BLaER1 treated with 17β-estradiol and CSF1 and Interleukin-3, amounts not matched to agents 10 nM and 100 nM (cell line): ENCODE measurements around the gene MAPK10.

Source experiments
- H3K27ac ChIP-seq, 11 experiments: shearing (Covaris generic); formaldehyde crosslinking; 2 replicates each; pipeline ENCODE4 v1.8.1; 2022
- H3K27me3 ChIP-seq, 11 experiments: shearing (Covaris generic); formaldehyde crosslinking; 2 replicates each; pipeline ENCODE4 v1.8.1; 2022
- H3K36me3 ChIP-seq, 11 experiments: shearing (Covaris generic); formaldehyde crosslinking; 2 replicates each; pipeline ENCODE4 v1.8.1; 2022
- H3K4me1 ChIP-seq, 10 experiments: shearing (Covaris generic); formaldehyde crosslinking; 2 replicates each; pipeline ENCODE4 v1.8.1; 2022
- H3K4me2 ChIP-seq, 11 experiments: shearing (Covaris generic); formaldehyde crosslinking; 2 replicates each; pipeline ENCODE4 v1.8.1; 2022
- H3K4me3 ChIP-seq, 10 experiments: shearing (Covaris generic); formaldehyde crosslinking; 2 replicates each; pipeline ENCODE4 v1.8.1; 2022
- H3K9ac ChIP-seq, 11 experiments: shearing (Covaris generic); formaldehyde crosslinking; 2 replicates each; pipeline ENCODE4 v1.8.1; 2022
- H3K9me3 ChIP-seq, 11 experiments: shearing (Covaris generic); formaldehyde crosslinking; replicated peaks in 1 of 11; 2 replicates each; pipeline ENCODE4 v1.8.1; 2022
- H4K20me1 ChIP-seq, 11 experiments: shearing (Covaris generic); formaldehyde crosslinking; 2 replicates each; pipeline ENCODE4 v1.8.1; 2022
- Cebpa-rat ChIP-seq, 11 experiments: shearing (Covaris generic); IDR thresholded peaks; 2 replicates each; pipeline ENCODE4 v1.8.1; 2022

Gene MAPK10

DNA sequence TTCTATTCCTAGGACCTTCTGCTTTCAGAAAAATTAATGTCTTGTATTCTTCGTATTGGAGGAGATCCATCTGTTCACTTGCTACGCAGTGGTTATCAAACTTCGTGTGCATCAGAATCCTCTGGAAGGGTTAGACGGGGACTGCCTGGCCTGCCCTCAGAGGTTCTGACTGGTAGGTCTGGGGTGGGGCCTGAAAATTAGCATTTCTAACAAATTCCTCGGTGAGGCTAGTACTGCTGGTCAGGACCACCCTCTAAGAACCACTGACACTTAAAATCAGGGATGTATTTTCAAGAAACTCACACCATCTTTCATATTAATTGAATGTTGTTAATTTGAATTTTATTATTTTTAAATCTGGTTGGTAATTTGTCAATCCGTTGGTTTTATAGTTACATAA is 63.0 kb downstream of the MAPK10 start:
- H3K9me3 ChIP-seq = peaks cover 0 to 14% (median 1%) of the 10 kb centered on the region in 11 experiments; a peak in 7 of 22 replicates
- H3K36me3 ChIP-seq = no peaks in the 10 kb centered on the region
- H3K9ac ChIP-seq = no peak overlapping the region
- H3K27me3 ChIP-seq = no peaks in the 10 kb centered on the region
- no peak overlapping the region for H3K4me2 ChIP-seq
- no peak overlapping the region for H3K27ac ChIP-seq
- peaks cover 0 to 4% (median 1%) of the 10 kb centered on the region in 10 experiments; a peak in 7 of 20 replicates for H3K4me1 ChIP-seq
- no peak for TF ChIP-seq Cebpa-rat (IDR thresholded peaks at IDR 0.05)
- H4K20me1 ChIP-seq = no peaks in the 10 kb centered on the region
- no peak overlapping the region for H3K4me3 ChIP-seq

DNA sequence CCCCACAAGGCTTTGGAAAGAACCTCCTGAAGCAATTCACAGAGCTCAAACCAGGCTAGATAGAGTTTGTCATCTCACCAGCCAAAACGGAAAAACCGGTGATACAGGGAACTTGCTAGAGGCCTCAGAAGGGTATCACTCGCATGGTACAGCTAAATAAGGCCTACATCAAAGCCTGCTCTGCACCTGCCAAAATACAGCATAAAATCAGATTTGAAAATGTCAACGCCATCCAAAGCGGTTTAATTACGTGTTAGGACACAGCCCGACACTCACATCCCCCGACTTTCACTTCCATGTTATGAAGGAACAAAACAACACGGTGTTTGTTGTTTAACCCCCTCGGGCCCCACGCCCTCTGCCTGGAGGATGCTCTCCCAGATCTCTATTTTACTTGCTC is 65.0 kb downstream of the MAPK10 start:
- no peaks in the 10 kb centered on the region for H3K27me3 ChIP-seq
- H3K9ac ChIP-seq = no peak overlapping the region
- H3K36me3 ChIP-seq = no peaks in the 10 kb centered on the region
- no peak overlapping the region for H3K27ac ChIP-seq
- no peak for TF ChIP-seq Cebpa-rat (IDR thresholded peaks at IDR 0.05)
- no peak overlapping the region for H3K4me3 ChIP-seq
- H3K9me3 ChIP-seq = no peaks in the 10 kb centered on the region
- H3K4me1 ChIP-seq = peaks cover 0 to 4% (median 0%) of the 10 kb centered on the region in 10 experiments; a peak in 1 of 20 replicates
- H3K4me2 ChIP-seq = no peak overlapping the region
- no peaks in the 10 kb centered on the region for H4K20me1 ChIP-seq

DNA sequence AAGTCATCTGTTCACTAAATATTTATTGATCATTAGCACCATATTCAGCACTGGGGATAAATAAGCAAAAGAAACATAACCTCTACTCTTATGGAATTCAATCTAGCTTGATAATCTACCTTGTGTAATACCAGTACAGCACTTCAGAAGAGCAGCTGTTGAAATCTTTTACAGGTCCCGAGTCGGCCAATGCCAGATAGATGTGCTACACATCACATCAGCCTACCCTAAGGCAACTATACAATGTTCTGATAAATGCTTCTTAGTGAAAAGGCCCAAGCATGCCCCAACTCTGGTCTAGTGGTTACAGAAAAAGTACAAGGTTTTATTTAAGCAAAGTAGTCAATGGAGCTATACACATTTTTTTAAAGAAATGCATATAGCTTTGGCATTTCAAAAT is 68.7 kb downstream of the MAPK10 start:
- Histone ChIP-seq H3K27me3 (no peaks in the 10 kb centered on the region), H3K27ac (no peak overlapping the region), H3K9me3 (no peaks in the 10 kb centered on the region), H4K20me1 (no peaks in the 10 kb centered on the region), H3K4me1 (peaks cover 0 to 4% (median 0%) of the 10 kb centered on the region in 10 experiments; a peak in 1 of 20 replicates), H3K4me3 (no peak overlapping the region), H3K36me3 (no peaks in the 10 kb centered on the region), H3K4me2 (no peak overlapping the region), H3K9ac (no peak overlapping the region)
- no peak for TF ChIP-seq Cebpa-rat (IDR thresholded peaks at IDR 0.05)

DNA sequence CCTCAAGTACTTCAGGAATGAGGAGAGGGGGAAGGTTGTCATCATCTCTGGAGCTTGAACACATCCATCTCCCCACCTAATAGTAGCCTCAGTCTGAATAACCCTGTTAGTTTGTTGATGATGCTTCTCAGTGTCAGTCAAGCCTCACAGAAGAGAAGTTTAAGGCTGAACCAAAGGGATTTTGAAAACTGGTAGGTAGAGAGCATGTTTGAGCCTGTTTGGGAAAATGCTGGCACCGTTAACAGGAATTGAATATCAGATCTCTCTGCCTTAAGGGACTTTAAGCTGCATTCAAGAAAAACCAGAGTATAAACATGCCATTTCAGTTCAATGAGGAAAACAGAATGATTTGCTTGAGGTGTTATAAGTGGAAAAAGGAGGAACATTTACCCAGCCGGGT is 73.1 kb downstream of the MAPK10 start:
- no peak for TF ChIP-seq Cebpa-rat (IDR thresholded peaks at IDR 0.05)
- H3K4me1 ChIP-seq = no peaks in the 10 kb centered on the region
- no peaks in the 10 kb centered on the region for H3K9me3 ChIP-seq
- H3K4me2 ChIP-seq = no peak overlapping the region
- no peaks in the 10 kb centered on the region for H3K27me3 ChIP-seq
- H3K36me3 ChIP-seq = no peaks in the 10 kb centered on the region
- no peak overlapping the region for H3K27ac ChIP-seq
- H3K9ac ChIP-seq = no peak overlapping the region
- H4K20me1 ChIP-seq = no peaks in the 10 kb centered on the region
- H3K4me3 ChIP-seq = no peak overlapping the region

DNA sequence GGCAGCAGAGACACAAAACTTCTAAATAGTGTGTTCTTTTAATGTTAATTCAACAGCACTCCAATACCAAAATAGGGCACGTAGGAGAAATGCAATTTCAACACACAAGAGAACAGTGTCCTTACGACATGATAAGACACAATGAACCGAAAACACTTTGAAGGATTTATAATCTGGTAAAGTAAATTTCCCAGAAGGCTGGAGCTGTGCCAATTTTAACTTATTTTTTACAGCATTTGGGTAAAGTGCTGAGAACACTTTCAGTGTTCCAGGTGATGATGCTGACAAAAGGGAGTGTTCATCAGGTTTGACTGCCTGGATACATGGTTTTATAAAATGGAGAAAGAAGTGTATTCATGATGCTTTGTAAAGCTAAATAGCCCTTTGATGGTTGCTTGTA is 76.5 kb downstream of the MAPK10 start:
- Histone ChIP-seq H3K9ac (no peak overlapping the region), H3K4me2 (no peak overlapping the region), H3K4me3 (no peak overlapping the region)

DNA sequence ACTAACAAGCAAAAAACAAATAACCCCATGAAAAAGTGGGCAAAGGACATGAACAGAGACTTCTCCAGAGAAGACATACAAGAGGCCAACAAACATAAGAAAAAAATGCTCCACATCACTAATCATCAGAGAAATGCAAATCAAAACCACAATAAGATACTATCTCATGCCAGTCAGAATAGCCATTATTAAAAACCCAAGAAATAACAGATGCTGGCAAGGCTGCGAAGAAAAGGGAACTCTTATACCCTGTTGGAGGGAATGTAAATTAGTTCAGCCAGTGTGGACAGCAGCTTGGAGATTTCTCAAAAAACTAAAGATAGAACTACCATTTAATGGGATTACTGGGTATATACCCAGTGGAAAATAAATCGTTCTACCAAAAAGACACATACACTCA is 79.6 kb downstream of the MAPK10 start:
- Histone ChIP-seq H3K4me1 (peaks cover 0 to 23% (median 16%) of the 10 kb centered on the region in 10 experiments; a peak in 16 of 20 replicates), H3K4me2 (peak overlapping the region in 5 of 11 experiments; percentile 39 to 64 (median 52); a peak in 8 of 22 replicates), H3K9me3 (no peaks in the 10 kb centered on the region), H3K36me3 (no peaks in the 10 kb centered on the region), H4K20me1 (no peaks in the 10 kb centered on the region), H3K27ac (no peak overlapping the region), H3K9ac (no peak overlapping the region), H3K27me3 (no peaks in the 10 kb centered on the region), H3K4me3 (no peak overlapping the region)
- TF ChIP-seq Cebpa-rat (IDR thresholded peaks at IDR 0.05) = no peak

More for the DNA sequence above, 76.5 kb downstream of the MAPK10 start:
- TF ChIP-seq Cebpa-rat (IDR thresholded peaks at IDR 0.05) = no peak
- no peak overlapping the region for H3K27ac ChIP-seq
- no peaks in the 10 kb centered on the region for H4K20me1 ChIP-seq
- peaks cover 0 to 23% (median 12%) of the 10 kb centered on the region in 10 experiments; a peak in 15 of 20 replicates for H3K4me1 ChIP-seq
- no peaks in the 10 kb centered on the region for H3K36me3 ChIP-seq
- no peaks in the 10 kb centered on the region for H3K27me3 ChIP-seq
- no peaks in the 10 kb centered on the region for H3K9me3 ChIP-seq

DNA sequence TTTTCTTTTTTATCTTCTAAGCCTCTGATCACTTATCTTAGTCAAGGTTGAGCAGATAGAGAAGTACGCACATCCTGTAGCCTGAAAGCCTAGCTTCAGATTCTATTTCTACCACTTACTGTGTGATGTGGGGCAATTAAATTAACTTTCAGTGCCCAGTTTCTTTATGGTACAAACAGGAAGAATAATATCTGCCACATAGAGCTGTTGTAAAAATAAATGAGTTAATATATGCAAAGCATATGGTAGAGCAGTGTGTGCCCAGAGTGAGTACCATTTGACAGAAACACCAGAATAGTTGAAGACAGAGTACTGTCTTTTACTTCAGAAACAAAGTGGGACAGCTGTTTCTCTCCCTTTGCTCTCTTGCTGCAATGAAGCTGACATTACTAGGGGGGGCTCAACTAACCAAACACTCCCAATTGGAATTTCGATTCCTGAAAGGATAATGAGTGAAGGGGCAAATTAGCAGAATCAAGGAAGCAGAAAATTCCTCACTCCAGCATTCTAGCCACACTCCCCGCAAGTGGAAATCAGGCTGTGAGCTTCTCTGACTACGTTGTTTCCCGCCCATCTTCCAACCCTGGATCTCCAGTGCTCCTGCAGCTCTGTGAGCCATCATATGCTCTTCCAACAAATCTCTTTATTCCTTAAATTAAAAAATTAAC is 80.4 kb downstream of the MAPK10 start:
- Histone ChIP-seq H3K9ac (no peak overlapping the region), H3K4me1 (peaks cover 0 to 23% (median 16%) of the 10 kb centered on the region in 10 experiments; a peak in 16 of 20 replicates), H3K27me3 (no peaks in the 10 kb centered on the region), H3K4me2 (peak overlapping the region in 10 of 11 experiments; percentile 2 to 64 (median 44); a peak in 16 of 22 replicates), H3K27ac (no peak overlapping the region), H3K4me3 (no peak overlapping the region), H4K20me1 (no peaks in the 10 kb centered on the region), H3K36me3 (no peaks in the 10 kb centered on the region), H3K9me3 (no peaks in the 10 kb centered on the region)
- TF ChIP-seq Cebpa-rat (IDR thresholded peaks at IDR 0.05) = no peak

DNA sequence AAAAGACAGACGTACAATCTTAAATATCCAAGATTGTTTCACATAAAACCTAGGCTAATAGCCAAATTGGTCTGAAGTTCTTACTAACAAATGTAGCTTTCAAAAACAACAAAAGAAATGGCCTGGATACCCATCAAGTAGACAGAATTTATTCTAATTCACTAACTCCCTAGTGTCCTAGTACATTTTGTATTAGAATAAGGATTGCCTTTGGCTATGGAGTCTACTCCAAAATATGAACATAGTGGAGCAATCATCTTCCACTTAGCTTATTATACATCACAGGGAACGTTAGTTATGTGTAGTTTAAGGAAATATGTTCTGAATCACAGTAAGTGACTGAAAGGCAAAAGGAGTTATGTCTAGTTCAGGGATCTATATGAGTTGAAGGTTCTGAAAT is 81.7 kb downstream of the MAPK10 start:
- no peak overlapping the region for H3K27ac ChIP-seq
- peaks cover 0 to 23% (median 16%) of the 10 kb centered on the region in 10 experiments; a peak in 16 of 20 replicates for H3K4me1 ChIP-seq
- H3K9ac ChIP-seq = no peak overlapping the region
- H3K9me3 ChIP-seq = no peaks in the 10 kb centered on the region
- H3K4me3 ChIP-seq = no peak overlapping the region
- H3K27me3 ChIP-seq = no peaks in the 10 kb centered on the region
- no peak overlapping the region for H3K4me2 ChIP-seq
- H3K36me3 ChIP-seq = no peaks in the 10 kb centered on the region
- TF ChIP-seq Cebpa-rat (IDR thresholded peaks at IDR 0.05) = no peak
- no peaks in the 10 kb centered on the region for H4K20me1 ChIP-seq

DNA sequence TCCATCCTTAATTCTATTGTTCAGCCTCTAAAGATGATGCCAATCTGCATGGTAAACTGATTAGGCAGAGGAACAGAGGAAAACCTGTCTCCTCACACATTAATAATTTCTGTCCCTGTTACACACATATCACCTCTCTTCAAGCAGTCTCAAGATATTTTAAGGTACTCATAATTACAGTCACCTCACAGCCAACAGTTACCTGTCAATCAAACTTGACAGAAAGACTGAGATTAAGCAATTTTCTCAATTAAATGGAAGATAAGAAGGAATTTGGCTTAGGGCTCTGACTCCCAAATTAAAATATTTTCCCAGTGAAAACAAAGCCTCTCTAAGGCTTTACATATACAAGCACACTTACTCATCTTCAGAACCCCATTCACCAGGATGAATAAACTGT is 85.2 kb downstream of the MAPK10 start:
- peaks cover 0 to 13% (median 6%) of the 10 kb centered on the region in 10 experiments; a peak in 16 of 20 replicates for H3K4me1 ChIP-seq
- H3K4me2 ChIP-seq = no peak overlapping the region
- no peak for TF ChIP-seq Cebpa-rat (IDR thresholded peaks at IDR 0.05)
- H3K9me3 ChIP-seq = no peaks in the 10 kb centered on the region
- H3K4me3 ChIP-seq = no peak overlapping the region
- no peaks in the 10 kb centered on the region for H3K36me3 ChIP-seq
- H4K20me1 ChIP-seq = no peaks in the 10 kb centered on the region
- no peak overlapping the region for H3K9ac ChIP-seq
- H3K27me3 ChIP-seq = no peaks in the 10 kb centered on the region
- no peak overlapping the region for H3K27ac ChIP-seq

DNA sequence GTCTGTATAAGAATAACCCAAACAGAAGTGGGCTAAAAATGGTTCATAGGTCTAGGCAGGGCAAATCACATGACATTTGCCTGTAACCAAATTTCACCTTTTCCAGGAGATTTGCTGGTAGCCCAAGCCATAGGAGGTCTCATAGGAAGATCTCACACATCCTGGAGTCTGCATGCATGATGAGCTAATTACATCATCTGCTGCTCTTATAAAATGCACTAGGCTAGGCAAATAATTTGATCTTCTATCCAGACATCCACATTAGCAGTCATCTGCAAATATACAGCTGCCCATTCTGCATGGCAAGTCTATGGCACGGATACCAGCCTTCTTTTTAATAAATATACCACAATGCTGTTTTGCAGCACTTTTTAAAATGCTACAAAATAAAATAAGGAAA is 87.2 kb downstream of the MAPK10 start:
- peaks cover 0 to 8% (median 0%) of the 10 kb centered on the region in 10 experiments; a peak in 3 of 20 replicates for H3K4me1 ChIP-seq
- no peak overlapping the region for H3K27ac ChIP-seq
- no peak for TF ChIP-seq Cebpa-rat (IDR thresholded peaks at IDR 0.05)
- H3K4me3 ChIP-seq = no peak overlapping the region
- no peaks in the 10 kb centered on the region for H4K20me1 ChIP-seq
- H3K27me3 ChIP-seq = no peaks in the 10 kb centered on the region
- H3K9ac ChIP-seq = no peak overlapping the region
- no peaks in the 10 kb centered on the region for H3K9me3 ChIP-seq
- H3K4me2 ChIP-seq = no peak overlapping the region
- no peaks in the 10 kb centered on the region for H3K36me3 ChIP-seq
